Measurements from ENCODE around the gene FGFR4.

- TF ChIP-seq CTCF (optimal IDR thresholded peaks at IDR 0.05 in 1 of 3, IDR thresholded peaks at IDR 0.05 in 1 of 3, conservative IDR thresholded peaks at IDR 0.05 in 1 of 3; ENCODE audit: extremely low read depth in 1 of 3, insufficient read depth in 2 of 3, low read length in 3 of 3), result no peak
- TF ChIP-seq EZH2 (IDR thresholded peaks at IDR 0.05; ENCODE audit: low read length), result no peak
These were observed 47.4 kb downstream of the FGFR4 start for GRCh38 chr5:177133853-177134696.
